ENCODE measurements around the gene CDH4. TPM values are rescaled to one million over a fixed set of nuclear protein-coding genes. Genes with fewer than 3 reads are reported as not detected.

The CDH4 gene
- total RNA-seq, 1 donor from 2014 or later, result 39.7 TPM

GRCh38 chr20:61600016-61600415 lies 348.0 kb downstream of the CDH4 start:
- H3K27me3 ChIP-seq (ENCODE audit: control insufficient read depth, insufficient read depth, low read length), result peaks cover 3% of the 10 kb centered on the region
- TF ChIP-seq, protein P1, sequence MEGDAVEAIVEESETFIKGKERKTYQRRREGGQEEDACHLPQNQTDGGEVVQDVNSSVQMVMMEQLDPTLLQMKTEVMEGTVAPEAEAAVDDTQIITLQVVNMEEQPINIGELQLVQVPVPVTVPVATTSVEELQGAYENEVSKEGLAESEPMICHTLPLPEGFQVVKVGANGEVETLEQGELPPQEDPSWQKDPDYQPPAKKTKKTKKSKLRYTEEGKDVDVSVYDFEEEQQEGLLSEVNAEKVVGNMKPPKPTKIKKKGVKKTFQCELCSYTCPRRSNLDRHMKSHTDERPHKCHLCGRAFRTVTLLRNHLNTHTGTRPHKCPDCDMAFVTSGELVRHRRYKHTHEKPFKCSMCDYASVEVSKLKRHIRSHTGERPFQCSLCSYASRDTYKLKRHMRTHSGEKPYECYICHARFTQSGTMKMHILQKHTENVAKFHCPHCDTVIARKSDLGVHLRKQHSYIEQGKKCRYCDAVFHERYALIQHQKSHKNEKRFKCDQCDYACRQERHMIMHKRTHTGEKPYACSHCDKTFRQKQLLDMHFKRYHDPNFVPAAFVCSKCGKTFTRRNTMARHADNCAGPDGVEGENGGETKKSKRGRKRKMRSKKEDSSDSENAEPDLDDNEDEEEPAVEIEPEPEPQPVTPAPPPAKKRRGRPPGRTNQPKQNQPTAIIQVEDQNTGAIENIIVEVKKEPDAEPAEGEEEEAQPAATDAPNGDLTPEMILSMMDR (IDR thresholded peaks at IDR 0.05; ENCODE audit: insufficient read depth, low read length, poor library complexity, severe bottlenecking), result no peak
- no peak for DNase-seq (ENCODE audit: low read depth)
- H3K36me3 ChIP-seq (ENCODE audit: control insufficient read depth, insufficient read depth, low read length), result no peaks in the 10 kb centered on the region
- H3K4me3 ChIP-seq (ENCODE audit: low read depth, low read length), result no peak overlapping the region

- TF ChIP-seq, protein P1 (IDR thresholded peaks at IDR 0.05; ENCODE audit: insufficient read depth, low read length, poor library complexity, severe bottlenecking), result no peak
Observed at GRCh38 chr20:61601361-61601760, 349.3 kb downstream of the CDH4 start.

GRCh38 chr20:61601853-61602252 lies 349.8 kb downstream of the CDH4 start:
- TF ChIP-seq, protein P1 (IDR thresholded peaks at IDR 0.05; ENCODE audit: insufficient read depth, low read length, poor library complexity, severe bottlenecking), result no peak
- no peaks in the 10 kb centered on the region for H3K36me3 ChIP-seq (ENCODE audit: control insufficient read depth, insufficient read depth, low read length)
- no peak overlapping the region for H3K4me3 ChIP-seq (ENCODE audit: low read depth, low read length)
- DNase-seq (ENCODE audit: low read depth), result no peak
- H3K27me3 ChIP-seq (ENCODE audit: control insufficient read depth, insufficient read depth, low read length), result peaks cover 3% of the 10 kb centered on the region

More at GRCh38 chr20:61601361-61601760, 349.3 kb downstream of the CDH4 start:
- Histone ChIP-seq H3K27me3 (ENCODE audit: control insufficient read depth, insufficient read depth, low read length) (peaks cover 3% of the 10 kb centered on the region), H3K4me3 (ENCODE audit: low read depth, low read length) (no peak overlapping the region), H3K36me3 (ENCODE audit: control insufficient read depth, insufficient read depth, low read length) (no peaks in the 10 kb centered on the region)
- DNase-seq (ENCODE audit: low read depth), result no peak

- H3K36me3 ChIP-seq (ENCODE audit: control insufficient read depth, insufficient read depth, low read length), result no peaks in the 10 kb centered on the region
- DNase-seq (ENCODE audit: low read depth), result no peak
- H3K27me3 ChIP-seq (ENCODE audit: control insufficient read depth, insufficient read depth, low read length), result peaks cover 3% of the 10 kb centered on the region
- H3K4me3 ChIP-seq (ENCODE audit: low read depth, low read length), result no peak overlapping the region
- TF ChIP-seq, protein P1 (IDR thresholded peaks at IDR 0.05; ENCODE audit: insufficient read depth, low read length, poor library complexity, severe bottlenecking), result no peak
Observed at GRCh38 chr20:61603715-61604114, 351.7 kb downstream of the CDH4 start.

GRCh38 chr20:61604549-61604948 lies 352.5 kb downstream of the CDH4 start:
- no peaks in the 10 kb centered on the region for H3K27me3 ChIP-seq (ENCODE audit: control insufficient read depth, insufficient read depth, low read length)
- no peaks in the 10 kb centered on the region for H3K36me3 ChIP-seq (ENCODE audit: control insufficient read depth, insufficient read depth, low read length)
- no peak overlapping the region for H3K4me3 ChIP-seq (ENCODE audit: low read depth, low read length)
- DNase-seq (ENCODE audit: low read depth), result no peak
- TF ChIP-seq, protein P1 (IDR thresholded peaks at IDR 0.05; ENCODE audit: insufficient read depth, low read length, poor library complexity, severe bottlenecking), result no peak

- H3K27me3 ChIP-seq (ENCODE audit: control insufficient read depth, insufficient read depth, low read length), result no peaks in the 10 kb centered on the region
- H3K4me3 ChIP-seq (ENCODE audit: low read depth, low read length), result no peak overlapping the region
- no peak for DNase-seq (ENCODE audit: low read depth)
- TF ChIP-seq, protein P1 (IDR thresholded peaks at IDR 0.05; ENCODE audit: insufficient read depth, low read length, poor library complexity, severe bottlenecking), result no peak
- no peaks in the 10 kb centered on the region for H3K36me3 ChIP-seq (ENCODE audit: control insufficient read depth, insufficient read depth, low read length)
Observed at GRCh38 chr20:61605283-61605682, 353.2 kb downstream of the CDH4 start.
